Mesenteric fat pad (tissue), 1 donor: ENCODE data around the gene MRPS22. TPM values are rescaled to one million over a fixed set of nuclear protein-coding genes. Genes with fewer than 3 reads are reported as not detected.

Experiments used
- DNase-seq: peaks from one replicate; pipeline ENCODE4 v3.0.0-alpha.2; 2020; ENCODE audit warnings: low spot score
- long read RNA-seq: library from polyadenylated mRNA; unstranded; transcript quantifications from one replicate; pipeline ENCODE4 v2.0.0, GENCODE V29; 2020
- total RNA-seq: library from RNA; stranded (reverse); fragmentation: NEBNext Ultra II Directional; extraction: Animal tissue kit (Norgen Biotek cat#: 25700); gene quantifications from one replicate; pipeline ENCODE4 v1.2.1, GENCODE V29; 2021
- donor health status: DM: yes; HTN: yes; CAD: no.

MRPS22 gene
- 37.6 TPM for total RNA-seq
- long read RNA-seq, transcript MRPS22-201 (8 exons, 1,120 nt): major isoform, 78 of 100 reads
- long read RNA-seq, transcript MRPS22-202 (8 exons, 1,099 nt): minor isoform, 7 of 100 reads
- long read RNA-seq, partial matches to known transcripts: 2 of 100 reads
- long read RNA-seq, other reads (novel, unspliced or antisense): 10 of 100 reads

GRCh38 chr3:139343895-139344856 is at the start of gene MRPS22:
MRPS22 (plus strand) TSS chr3:139344020; CDS start chr3:139344027, 7 bp downstream.
- DNase-seq: no peak

GRCh38 chr3:139295040-139295439 is 48.8 kb upstream of the MRPS22 start:
- DNase-seq: no peak

- DNase-seq: no peak
Observed at GRCh38 chr3:139296141-139296718, 47.6 kb upstream of the MRPS22 start.

- DNase-seq: no peak
Observed at GRCh38 chr3:139297588-139298311, 46.1 kb upstream of the MRPS22 start.

GRCh38 chr3:139299261-139300132 is 44.3 kb upstream of the MRPS22 start:
- no peak for DNase-seq

GRCh38 chr3:139300416-139300815 is 43.4 kb upstream of the MRPS22 start:
- DNase-seq: no peak

GRCh38 chr3:139301183-139301582 is 42.6 kb upstream of the MRPS22 start:
- no peak for DNase-seq

- DNase-seq: no peak
Observed at GRCh38 chr3:139301654-139302053, 42.2 kb upstream of the MRPS22 start.

- no peak for DNase-seq
Observed at GRCh38 chr3:139302084-139302800, 41.6 kb upstream of the MRPS22 start.

- DNase-seq: no peak
Observed at GRCh38 chr3:139302801-139303113, 41.1 kb upstream of the MRPS22 start.

- no peak for DNase-seq
Observed at GRCh38 chr3:139303216-139303615, 40.6 kb upstream of the MRPS22 start.

GRCh38 chr3:139304383-139304782 is 39.4 kb upstream of the MRPS22 start:
- no peak for DNase-seq

- no peak for DNase-seq
Observed at GRCh38 chr3:139306078-139306477, 37.7 kb upstream of the MRPS22 start.

GRCh38 chr3:139307072-139307491 is 36.7 kb upstream of the MRPS22 start:
- DNase-seq: no peak

GRCh38 chr3:139307601-139308555 is 35.9 kb upstream of the MRPS22 start:
- no peak for DNase-seq

GRCh38 chr3:139308560-139308959 is 35.3 kb upstream of the MRPS22 start:
- DNase-seq: no peak

GRCh38 chr3:139309061-139309591 is 34.7 kb upstream of the MRPS22 start:
- no peak for DNase-seq

GRCh38 chr3:139309880-139310279 is 33.9 kb upstream of the MRPS22 start:
- no peak for DNase-seq
